H1 (cell line): ENCODE results near the gene MKKS. TPM values are rescaled to one million over a fixed set of nuclear protein-coding genes. Genes with fewer than 3 reads are reported as not detected.

ENCODE experiments used
- CTCF ChIA-PET: fragments of 300-600 bp; sonication (Branson Sonifier 250); formaldehyde crosslinking; loops from one replicate; lab custom pipeline; 2021; ENCODE audit not compliant: partially characterized antibody; lab: Charles Lee
- POLR2A ChIA-PET: fragments of 300-600 bp; sonication (Branson Sonifier 250); formaldehyde crosslinking; loops from one replicate; lab custom pipeline; 2021; ENCODE audit warnings: inconsistent platforms; ENCODE audit not compliant: partially characterized antibody; lab: Charles Lee
- DNase-seq, 2 experiments: peaks; one replicate each; pipeline versions ENCODE4 v3.0.0 to v3.0.0-alpha.2; 2010 to 2022; ENCODE audit warnings: low spot score in 2 of 2, low read depth in 1 of 2, mixed read lengths in 1 of 2
- FAIRE-seq: peaks from 2 replicates; lab custom pipeline; 2011; peaks lifted over from hg19 to GRCh38; lab: Jason Lieb, UNC
- H2AFZ ChIP-seq: 2 replicates; pipeline ENCODE4 v1.8.1; 2012; ENCODE audit warnings: low read length, inconsistent platforms
- H2AK5ac ChIP-seq: 2 replicates; pipeline ENCODE4 v1.6.1; 2013; ENCODE audit warnings: low read depth, low read length
- H2BK120ac ChIP-seq: replicated peaks from 2 replicates; pipeline ENCODE3; 2013; ENCODE audit warnings: low read depth, low read length, inconsistent platforms
- H2BK12ac ChIP-seq: 2 replicates; pipeline ENCODE4 v1.6.1; 2013; ENCODE audit warnings: low read depth, low read length
- H2BK15ac ChIP-seq: 2 replicates; pipeline ENCODE4 v1.6.1; 2013; ENCODE audit warnings: low read length
- H2BK20ac ChIP-seq: 2 replicates; pipeline ENCODE4 v1.6.1; 2013; ENCODE audit warnings: low read length
- H2BK5ac ChIP-seq: 2 replicates; pipeline ENCODE4 v1.6.1; 2013; ENCODE audit warnings: low read depth, low read length
- H3K14ac ChIP-seq: 2 replicates; pipeline ENCODE4 v1.6.1; 2013; ENCODE audit warnings: inconsistent platforms; ENCODE audit not compliant: insufficient read length
- H3K18ac ChIP-seq: 2 replicates; pipeline ENCODE4 v1.6.1; 2013; ENCODE audit warnings: low read length; ENCODE audit errors: extremely low read depth
- H3K23ac ChIP-seq: 2 replicates; pipeline ENCODE4 v1.6.1; 2013; ENCODE audit warnings: inconsistent platforms; ENCODE audit not compliant: insufficient read length
- H3K23me2 ChIP-seq: 2 replicates; pipeline ENCODE4 v1.6.1; 2013; ENCODE audit warnings: low read depth, low read length
- H3K27ac ChIP-seq: 2 replicates; pipeline ENCODE4 v1.6.1; 2011; ENCODE audit warnings: low read depth, low read length, inconsistent platforms
- H3K27me3 ChIP-seq, 4 experiments: replicated peaks in 1 of 4; 1 replicate in 1 of 4; 2 replicates in 3 of 4; pipeline versions ENCODE4 v1.6.1 to v1.8.1; 2011 to 2013; ENCODE audit warnings: low read length in 3 of 4, mild to moderate bottlenecking in 3 of 4, inconsistent platforms in 2 of 4, mixed read lengths in 2 of 4, moderate library complexity in 1 of 4; ENCODE audit not compliant: control insufficient read depth in 3 of 4, insufficient read depth in 3 of 4; ENCODE audit errors: extremely low read depth in 1 of 4
- H3K36me3 ChIP-seq, 4 experiments: 2 replicates each; pipeline versions ENCODE4 v1.6.1 to v1.8.1; 2011 to 2013; ENCODE audit warnings: mild to moderate bottlenecking in 4 of 4, low read length in 3 of 4, moderate library complexity in 2 of 4, control low read depth in 1 of 4, inconsistent platforms in 1 of 4; ENCODE audit not compliant: insufficient read depth in 4 of 4, control insufficient read depth in 2 of 4
- H3K4ac ChIP-seq: replicated peaks from 2 replicates; pipeline ENCODE3; 2013; ENCODE audit warnings: low read length, low read depth, mixed read lengths, inconsistent platforms; ENCODE audit not compliant: insufficient read length
- H3K4me1 ChIP-seq, 4 experiments: replicated peaks in 1 of 4; 1 replicate in 1 of 4; 2 replicates in 3 of 4; pipeline versions ENCODE4 v1.6.1 to v1.8.1; 2011 to 2013; ENCODE audit warnings: low read length in 3 of 4, inconsistent platforms in 2 of 4, mixed read lengths in 1 of 4; ENCODE audit not compliant: insufficient read depth in 4 of 4, control insufficient read depth in 3 of 4
- H3K4me2 ChIP-seq, 2 experiments: 2 replicates each; pipeline versions ENCODE4 v1.6.1 to v1.8.1; 2011 to 2013; ENCODE audit warnings: low read depth in 2 of 2, low read length in 2 of 2, control low read depth in 1 of 2, inconsistent platforms in 1 of 2, mild to moderate bottlenecking in 1 of 2; ENCODE audit not compliant: insufficient read depth in 1 of 2
- H3K4me3 ChIP-seq, 4 experiments: fragments of 200-600, 300-600 bp in 1 of 4; sonication (generic), shearing (Covaris generic), sonication (Bioruptor Twin) in 1 of 4; 2 replicates each; pipeline versions ENCODE4 v1.5.1 to v1.8.1; 2011 to 2016; ENCODE audit warnings: low read length in 4 of 4, low read depth in 3 of 4, control low read depth in 2 of 4, inconsistent platforms in 2 of 4, mild to moderate bottlenecking in 2 of 4, mixed read lengths in 1 of 4, moderate library complexity in 1 of 4; ENCODE audit not compliant: insufficient read depth in 2 of 4; ENCODE audit errors: extremely low read depth in 1 of 4
- H3K56ac ChIP-seq: replicated peaks from 2 replicates; pipeline ENCODE3; 2013; ENCODE audit warnings: low read depth, mild to moderate bottlenecking, mixed read lengths, low read length, inconsistent platforms; ENCODE audit not compliant: insufficient read length
- H3K79me1 ChIP-seq: 2 replicates; pipeline ENCODE4 v1.6.1; 2013; ENCODE audit warnings: low read depth, low read length, control low read depth
- H3K79me2 ChIP-seq, 2 experiments: 2 replicates each; pipeline versions ENCODE4 v1.6.1 to v1.8.1; 2012 to 2013; ENCODE audit warnings: low read length in 2 of 2, mild to moderate bottlenecking in 2 of 2, inconsistent platforms in 1 of 2; ENCODE audit not compliant: insufficient read depth in 2 of 2, control insufficient read depth in 1 of 2
- H3K9ac ChIP-seq, 4 experiments: replicated peaks in 1 of 4; 1 replicate in 1 of 4; 2 replicates in 3 of 4; pipeline versions ENCODE4 v1.6.1 to v1.8.1; 2011 to 2013; ENCODE audit warnings: low read depth in 3 of 4, low read length in 3 of 4, control low read depth in 2 of 4, mild to moderate bottlenecking in 2 of 4, moderate library complexity in 2 of 4, inconsistent platforms in 1 of 4; ENCODE audit errors: extremely low read depth in 1 of 4
- H3K9me3 ChIP-seq, 2 experiments: 2 replicates each; pipeline versions ENCODE4 v1.6.1 to v1.8.1; 2012 to 2013; ENCODE audit warnings: mild to moderate bottlenecking in 2 of 2, moderate library complexity in 2 of 2, control low read depth in 1 of 2, inconsistent platforms in 1 of 2, low read depth in 1 of 2, low read length in 1 of 2, mixed read lengths in 1 of 2; ENCODE audit not compliant: insufficient read depth in 2 of 2
- H4K20me1 ChIP-seq, 2 experiments: replicated peaks in 1 of 2; 2 replicates each; pipeline versions ENCODE3 to v1.8.1; 2011 to 2013; ENCODE audit warnings: inconsistent platforms in 2 of 2, low read length in 2 of 2, mild to moderate bottlenecking in 1 of 2; ENCODE audit not compliant: insufficient read depth in 2 of 2, control insufficient read depth in 1 of 2
- H4K5ac ChIP-seq: 2 replicates; pipeline ENCODE4 v1.6.1; 2013; ENCODE audit warnings: low read length, low read depth, mixed read lengths, inconsistent platforms; ENCODE audit not compliant: insufficient read length
- H4K8ac ChIP-seq: 2 replicates; pipeline ENCODE4 v1.8.0; 2013; ENCODE audit warnings: mild to moderate bottlenecking, moderate library complexity, low read length, inconsistent platforms; ENCODE audit not compliant: insufficient read depth; ENCODE audit errors: extremely low read depth
- H4K91ac ChIP-seq: replicated peaks from 2 replicates; pipeline ENCODE3; 2013; ENCODE audit warnings: low read length, mixed read lengths, inconsistent platforms; ENCODE audit not compliant: insufficient read length
- CBX5 ChIP-seq: fragments of 300-800, 300-1000 bp; sonication (generic); IDR thresholded peaks from 2 replicates; pipeline ENCODE4 v1.7.1; 2016; ENCODE audit warnings: antibody characterized with exemption, low read length, low read depth
- NANOG ChIP-seq: IDR thresholded peaks from 2 replicates; pipeline ENCODE4 v1.6.1; 2011; ENCODE audit warnings: low read length, low read depth, mild to moderate bottlenecking, inconsistent platforms; ENCODE audit not compliant: insufficient read depth, poor library complexity, severe bottlenecking
- POLR2A ChIP-seq, 2 experiments: IDR thresholded peaks; 1 replicate in 1 of 2; 2 replicates in 1 of 2; pipeline ENCODE4 v1.6.1; 2011; ENCODE audit warnings: low read depth in 2 of 2, low read length in 2 of 2, mild to moderate bottlenecking in 2 of 2; ENCODE audit errors: control extremely low read depth in 1 of 2
- POU5F1 ChIP-seq: IDR thresholded peaks from 2 replicates; pipeline ENCODE4 v1.6.1; 2011; ENCODE audit warnings: low read depth, mild to moderate bottlenecking, low read length, moderate library complexity
- SAP30 ChIP-seq: fragments of 300-600 bp; sonication (generic); IDR thresholded peaks from 2 replicates; pipeline ENCODE4 v1.7.1; 2012; ENCODE audit warnings: low read length, moderate library complexity, mild to moderate bottlenecking, inconsistent platforms; ENCODE audit not compliant: insufficient read depth, insufficient replicate concordance
- SIN3A ChIP-seq, 2 experiments: IDR thresholded peaks in 1 of 2; conservative IDR thresholded peaks in 1 of 2; 2 replicates each; pipeline ENCODE4 v1.6.1; 2011 to 2012; ENCODE audit warnings: low read length in 2 of 2, improper control_type of control experiment in 1 of 2, low read depth in 1 of 2, mild to moderate bottlenecking in 1 of 2
- SP1 ChIP-seq: IDR thresholded peaks from 2 replicates; pipeline ENCODE4 v1.6.1; 2011; ENCODE audit warnings: low read depth, low read length
- SRF ChIP-seq: IDR thresholded peaks from 2 replicates; pipeline ENCODE4 v1.6.1; 2011; ENCODE audit warnings: mild to moderate bottlenecking, low read depth, low read length, moderate library complexity
- WGBS, 2 experiments: shearing (Covaris generic) in 1 of 2; methylation state at CpG; one replicate each; pipeline versions ENCODE4 v1.1.6 to v1.1.7; 2013 to 2015; ENCODE audit warnings: low lambda C conversion rate in 2 of 2, mixed read lengths in 2 of 2, inconsistent platforms in 1 of 2, low coverage in 1 of 2, missing lambda C conversion rate in 1 of 2; ENCODE audit not compliant: insufficient replicate concordance in 2 of 2, insufficient coverage in 1 of 2, insufficient read length in 1 of 2; ENCODE audit errors: extremely low coverage in 1 of 2, missing lambda C conversion rate in 1 of 2; 5-methylcytosine and 5-hydroxymethylcytosine counted together
- polyA plus RNA-seq, 7 experiments: library from polyadenylated mRNA; depleted of rRNA in 3 of 7; stranded (reverse) in 5 of 7; unstranded in 2 of 7; fragments of >200 nt in 5 of 7; fragments of 200-250 nt in 2 of 7; gene quantifications; 1 replicate in 5 of 7; 2 replicates in 1 of 7; 4 replicates in 1 of 7; pipeline versions ENCODE4 v1.2.1 to v1.2.3, GENCODE V29; 2011 to 2013; ENCODE audit warnings: missing spikeins in 2 of 7, mixed read lengths in 2 of 7
- total RNA-seq: library from RNA; stranded (reverse); fragmentation: NEBNext Ultra II Directional; extraction: Animal tissue kit (Norgen Biotek cat#: 25700); gene quantifications from 2 replicates; pipeline ENCODE4 v1.2.1, GENCODE V29; 2021
- TF ChIP-seq, protein P1 (sequence below), 3 experiments: IDR thresholded peaks; 1 replicate in 2 of 3; 2 replicates in 1 of 3; pipeline versions ENCODE4 v1.5.1 to v1.6.1; 2011; ENCODE audit warnings: low read length in 3 of 3, mild to moderate bottlenecking in 3 of 3, inconsistent platforms in 2 of 3, low read depth in 1 of 3, moderate library complexity in 1 of 3; ENCODE audit not compliant: insufficient read depth in 1 of 3; ENCODE audit errors: control extremely low read depth in 1 of 3
- TF ChIP-seq, protein P2 (sequence below): IDR thresholded peaks from 2 replicates; pipeline ENCODE4 v1.6.1; 2012; ENCODE audit warnings: inconsistent platforms

The MKKS gene
- total and polyA plus RNA-seq, 2 of the 8 experiments (the other 6 are each of a cell fraction or from before 2014, with no cell fraction given): 15.9 to 24.8 TPM

DNA sequence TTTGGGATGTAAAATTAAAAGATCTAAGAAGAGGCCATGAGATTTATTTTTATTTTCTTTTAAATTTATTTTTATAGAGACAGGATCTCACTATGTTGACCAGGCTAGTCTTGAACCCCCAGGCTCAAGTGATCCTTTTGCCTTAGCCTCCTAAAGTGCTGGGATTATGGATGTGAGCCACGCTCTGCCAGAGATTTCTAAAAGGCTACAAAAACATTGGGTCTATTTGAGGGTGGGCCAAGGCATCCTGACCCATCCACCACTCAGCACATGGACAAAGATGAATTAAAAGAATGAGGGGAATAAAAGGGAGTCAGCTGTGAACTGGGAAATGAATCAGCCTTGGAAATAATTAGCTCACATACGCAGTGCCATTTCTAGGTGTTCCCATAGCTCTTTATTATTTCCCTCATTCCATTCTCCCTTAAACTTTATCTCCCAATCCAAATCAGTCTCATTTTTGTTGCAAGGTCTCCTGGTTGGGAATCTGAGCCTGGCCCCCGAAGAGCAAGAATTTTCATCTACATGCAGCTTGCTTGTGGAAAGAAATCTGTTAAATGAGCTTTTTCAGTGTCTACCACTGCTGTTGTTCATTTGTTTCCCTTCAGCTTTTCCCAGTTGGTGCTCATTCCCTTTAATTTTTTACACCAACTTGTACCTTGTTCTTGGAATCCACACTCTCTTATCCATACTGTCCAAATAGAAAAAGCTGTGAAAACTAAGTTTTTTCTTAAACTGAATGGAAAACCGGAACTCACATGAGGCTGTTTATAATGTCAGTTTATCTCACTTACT, 66.9 kb downstream of the MKKS start:
- POLR2A ChIA-PET: no interaction called here
- H2BK12ac ChIP-seq: no peak overlapping the region
- no peak overlapping the region for H2BK5ac ChIP-seq
- no peak overlapping the region for H4K91ac ChIP-seq
- H3K4ac ChIP-seq: no peak overlapping the region
- no peak overlapping the region for H3K18ac ChIP-seq
- 80% methylated on average over 4 of the region's 4 CpGs; no CpG with 5 or more reads in 1 of the 2 experiments for WGBS, 2 experiments
- H3K4me2 ChIP-seq: no peak overlapping the region
- no peak overlapping the region for H3K9ac ChIP-seq
- H3K4me1 ChIP-seq: no peaks in the 10 kb centered on the region; a peak in 1 of 7 replicates
- no peak overlapping the region for H2BK20ac ChIP-seq
- H2AK5ac ChIP-seq: no peak overlapping the region
- DNase-seq: no peak
- no peaks in the 10 kb centered on the region for H3K79me1 ChIP-seq
- H3K4me3 ChIP-seq: no peak overlapping the region
- H3K23me2 ChIP-seq: no peaks in the 10 kb centered on the region
- H4K5ac ChIP-seq: no peak overlapping the region
- H3K9me3 ChIP-seq: no peaks in the 10 kb centered on the region
- H3K56ac ChIP-seq: no peak overlapping the region
- no peak for FAIRE-seq
- H4K20me1 ChIP-seq: no peaks in the 10 kb centered on the region
- no peak overlapping the region for H4K8ac ChIP-seq
- H3K23ac ChIP-seq: no peak overlapping the region
- H2BK15ac ChIP-seq: no peak overlapping the region
- no peak overlapping the region for H2BK120ac ChIP-seq
- no peaks in the 10 kb centered on the region for H3K36me3 ChIP-seq
- no peak overlapping the region for H3K14ac ChIP-seq
- no peak overlapping the region for H3K27ac ChIP-seq
- CTCF ChIA-PET: interaction anchor here (0.6 to 2.1 kb wide), 7 partner anchors 9 to 389 kb away, joined by 3 to 19 read pairs (median 4); no protein-coding TSS in a partner anchor
- H2AFZ ChIP-seq: no peak overlapping the region
- no peaks in the 10 kb centered on the region for H3K27me3 ChIP-seq
- no peaks in the 10 kb centered on the region for H3K79me2 ChIP-seq
- TF ChIP-seq, protein P1, sequence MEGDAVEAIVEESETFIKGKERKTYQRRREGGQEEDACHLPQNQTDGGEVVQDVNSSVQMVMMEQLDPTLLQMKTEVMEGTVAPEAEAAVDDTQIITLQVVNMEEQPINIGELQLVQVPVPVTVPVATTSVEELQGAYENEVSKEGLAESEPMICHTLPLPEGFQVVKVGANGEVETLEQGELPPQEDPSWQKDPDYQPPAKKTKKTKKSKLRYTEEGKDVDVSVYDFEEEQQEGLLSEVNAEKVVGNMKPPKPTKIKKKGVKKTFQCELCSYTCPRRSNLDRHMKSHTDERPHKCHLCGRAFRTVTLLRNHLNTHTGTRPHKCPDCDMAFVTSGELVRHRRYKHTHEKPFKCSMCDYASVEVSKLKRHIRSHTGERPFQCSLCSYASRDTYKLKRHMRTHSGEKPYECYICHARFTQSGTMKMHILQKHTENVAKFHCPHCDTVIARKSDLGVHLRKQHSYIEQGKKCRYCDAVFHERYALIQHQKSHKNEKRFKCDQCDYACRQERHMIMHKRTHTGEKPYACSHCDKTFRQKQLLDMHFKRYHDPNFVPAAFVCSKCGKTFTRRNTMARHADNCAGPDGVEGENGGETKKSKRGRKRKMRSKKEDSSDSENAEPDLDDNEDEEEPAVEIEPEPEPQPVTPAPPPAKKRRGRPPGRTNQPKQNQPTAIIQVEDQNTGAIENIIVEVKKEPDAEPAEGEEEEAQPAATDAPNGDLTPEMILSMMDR (IDR thresholded peaks at IDR 0.05; ENCODE audit: control extremely low read depth in 1 of 3, insufficient read depth in 1 of 3, low read depth in 1 of 3, low read length in 3 of 3): no peak
- TF ChIP-seq CBX5 (no peak), SRF (no peak), SAP30 (no peak), SP1 (no peak), NANOG (no peak), SIN3A (conservative IDR thresholded peaks at IDR 0.05 in 1 of 2, IDR thresholded peaks at IDR 0.05 in 1 of 2; ENCODE audit: low read depth in 1 of 2, low read length in 2 of 2) (no peak), POU5F1 (no peak), POLR2A (IDR thresholded peaks at IDR 0.05; ENCODE audit: control extremely low read depth in 1 of 2, low read depth in 2 of 2, low read length in 2 of 2) (no peak)
- TF ChIP-seq, protein P2, sequence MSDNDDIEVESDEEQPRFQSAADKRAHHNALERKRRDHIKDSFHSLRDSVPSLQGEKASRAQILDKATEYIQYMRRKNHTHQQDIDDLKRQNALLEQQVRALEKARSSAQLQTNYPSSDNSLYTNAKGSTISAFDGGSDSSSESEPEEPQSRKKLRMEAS: no peak
